Daoy (cell line): Measurements from ENCODE around the gene CDNF. TPM values are rescaled to one million over a fixed set of nuclear protein-coding genes. Genes with fewer than 3 reads are reported as not detected.
"Not testable (repeated sequence)": the region's sequence is repeated elsewhere in the genome, so short reads cannot be mapped to it uniquely, and the experiment has no call there.

Experiments
- DNase-seq: peaks from one replicate; pipeline ENCODE4 v3.0.0-alpha.2; 2015; ENCODE audit warnings: low read depth
- total RNA-seq: library from RNA; depleted of rRNA; stranded (reverse); fragments of >200 nt; shearing (Covaris generic); gene quantifications from 2 replicates; pipeline ENCODE4 v1.2.3, GENCODE V29; 2014; rRNA removed

CDNF gene
- not detected in 2 replicates for total RNA-seq

DNA sequence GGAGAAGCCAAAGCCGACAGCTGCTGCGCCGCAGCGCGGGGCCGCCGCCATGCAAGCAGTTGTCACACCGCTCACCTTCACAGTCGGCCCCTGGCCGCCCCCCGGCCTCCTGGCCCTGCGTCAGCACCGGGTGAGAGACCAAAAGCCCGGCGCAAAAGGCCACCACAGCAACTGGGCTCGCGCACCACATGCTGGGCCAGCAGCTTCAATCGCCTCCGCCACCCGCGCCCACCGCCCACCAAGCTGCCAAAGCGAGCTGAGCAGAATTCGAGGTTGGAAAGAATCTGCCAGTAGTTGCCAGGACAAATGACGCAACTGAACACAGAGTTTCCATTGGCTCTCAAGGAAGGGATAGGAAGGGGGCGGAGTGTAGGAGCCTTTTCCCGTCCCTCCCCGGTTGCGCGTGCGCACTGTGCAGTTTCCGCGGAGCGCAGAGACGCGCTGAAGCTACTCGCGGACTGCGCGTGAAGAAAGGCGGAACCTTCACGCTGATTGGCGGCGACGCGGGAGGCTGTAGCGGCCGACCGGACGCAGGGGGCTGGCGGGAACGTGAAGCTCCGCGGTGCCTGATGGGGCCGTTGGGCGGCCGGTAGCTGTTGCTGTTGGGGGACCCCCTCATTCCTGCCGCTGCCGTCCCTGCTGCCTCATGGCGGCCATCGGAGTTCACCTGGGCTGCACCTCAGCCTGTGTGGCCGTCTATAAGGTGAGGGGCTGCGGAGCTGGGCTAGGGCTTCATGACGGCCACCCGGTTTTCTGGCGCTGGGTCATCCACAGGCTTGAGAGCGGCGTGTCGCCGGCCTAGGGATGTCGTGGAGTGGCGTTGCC is at the start of gene CDNF, which contains the start of the genes HSPA14 and MSANTD7:
TSS of gene CDNF (minus strand) at position 281 of the 825 bp plus-strand sequence. CDS start at position 190, 91 bp downstream.
TSS of gene HSPA14 (plus strand) at position 550 of the 825 bp plus-strand sequence. CDS start at position 647, 97 bp downstream.
TSS of gene MSANTD7 (plus strand) at position 550 of the 825 bp plus-strand sequence. CDS start 3,979 bp downstream, outside the sequence.
- DNase-seq = peak; percentile 99

- no peak for DNase-seq
Observed at GRCh38 chr10:14884082-14884481, 46.2 kb upstream of the CDNF start.

DNA sequence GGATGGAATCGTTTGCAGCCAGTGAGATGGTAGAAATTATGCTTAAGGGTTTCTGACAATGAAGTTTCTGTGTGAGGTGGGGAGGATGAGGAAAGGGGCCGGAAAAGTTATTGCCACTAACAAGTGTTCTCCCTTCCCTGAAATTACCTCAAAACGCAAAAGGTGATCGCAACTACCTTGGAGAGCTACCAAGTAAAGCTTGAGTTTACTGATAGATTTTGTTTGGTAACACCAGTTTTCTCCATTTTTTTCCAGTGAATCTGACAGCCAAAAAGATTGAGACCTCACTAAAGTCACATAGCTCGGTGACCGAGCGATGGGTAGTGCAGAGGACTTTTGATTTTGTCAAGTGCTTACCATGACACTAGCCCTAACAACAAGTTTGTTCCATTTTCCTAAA is 42.4 kb upstream of the CDNF start:
- no peak for DNase-seq

DNA sequence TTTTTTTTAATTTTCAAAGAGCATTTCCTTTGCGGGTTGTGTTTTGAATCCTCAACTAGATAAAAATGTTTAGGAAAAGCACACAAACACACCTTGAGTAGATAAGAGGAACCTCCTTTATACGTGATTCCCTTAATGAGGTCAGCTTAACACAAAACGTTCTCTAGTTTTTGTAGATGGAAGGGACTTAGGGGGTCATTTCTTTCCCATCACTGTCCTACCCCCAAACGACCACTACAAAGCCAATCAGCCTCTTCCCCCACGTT is 42.0 kb upstream of the CDNF start:
- no peak for DNase-seq

- DNase-seq = peak; percentile 27
Observed at GRCh38 chr10:14879124-14879927, 41.5 kb upstream of the CDNF start.

- DNase-seq = peak; percentile 96
Observed at GRCh38 chr10:14878266-14879123, 40.7 kb upstream of the CDNF start, which contains the start of gene SUV39H2. TSS of gene SUV39H2 (plus strand) at chr10:14878866. CDS start at chr10:14878889, 23 bp downstream.

GRCh38 chr10:14876764-14877163 is 38.9 kb upstream of the CDNF start:
- DNase-seq = no peak

- DNase-seq = no peak
Observed at GRCh38 chr10:14875941-14876340, 38.1 kb upstream of the CDNF start.

GRCh38 chr10:14873090-14873760 is 35.4 kb upstream of the CDNF start:
- DNase-seq = peak; percentile 14

DNA sequence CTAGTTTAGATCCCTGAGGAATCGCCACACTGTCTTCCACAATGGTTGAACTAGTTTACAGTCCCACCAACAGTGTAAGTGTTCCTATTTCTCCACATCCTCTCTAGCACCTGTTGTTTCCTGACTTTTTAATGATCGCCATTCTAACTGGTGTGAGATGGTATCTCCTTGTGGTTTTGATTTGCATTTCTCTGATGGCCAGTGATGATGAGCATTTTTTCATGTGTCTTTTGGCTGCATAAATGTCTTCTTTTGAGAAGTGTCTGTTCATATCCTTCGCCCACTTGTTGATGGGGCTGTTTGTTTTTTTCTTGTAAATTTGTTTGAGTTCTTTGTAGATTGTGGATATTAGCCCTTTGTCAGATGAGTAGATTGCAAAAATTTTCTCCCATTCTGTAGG is 27.0 kb upstream of the CDNF start:
- not testable (repeated sequence) for DNase-seq

- not testable (repeated sequence) for DNase-seq
Observed at GRCh38 chr10:14864466-14864865, 26.6 kb upstream of the CDNF start.

GRCh38 chr10:14860791-14861190 is 23.0 kb upstream of the CDNF start:
- no peak for DNase-seq

DNA sequence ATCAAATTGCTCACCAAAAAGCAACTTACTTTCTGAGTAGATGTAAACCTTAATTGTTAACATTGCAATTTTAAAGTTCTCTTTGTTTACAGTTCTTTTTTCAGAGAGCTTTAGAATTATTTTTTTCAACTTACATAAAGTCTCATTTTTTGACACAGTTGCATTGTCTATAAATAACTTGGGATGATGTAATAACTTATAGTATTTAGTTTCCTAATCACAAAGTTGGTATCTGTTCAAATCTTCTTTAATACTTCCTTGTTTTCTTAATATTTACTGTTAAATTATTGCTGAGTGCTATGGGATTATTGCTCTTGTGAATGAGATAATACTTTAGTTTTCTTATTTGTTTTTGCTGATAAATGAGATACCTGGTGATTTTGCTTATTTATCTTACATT is 21.9 kb upstream of the CDNF start:
- DNase-seq = no peak

DNA sequence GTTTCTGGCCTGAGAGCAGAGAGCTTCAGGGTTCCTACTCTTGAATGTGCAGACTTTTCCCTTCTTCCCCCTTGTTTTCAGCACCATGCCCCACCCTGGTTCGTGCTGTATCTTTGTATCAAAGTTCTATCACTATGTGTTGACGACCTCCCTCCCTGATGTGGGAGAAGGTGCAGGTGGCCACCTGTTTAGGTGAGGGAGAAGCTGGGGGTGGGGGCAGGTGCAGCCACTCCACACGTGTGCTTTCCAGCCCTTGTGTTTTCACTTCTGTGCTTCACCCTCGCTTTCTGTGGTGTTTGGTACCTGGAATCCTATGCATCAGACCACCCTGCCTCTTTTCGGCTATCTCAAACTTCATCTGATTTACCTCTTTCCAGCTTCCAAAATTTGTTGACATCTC is 21.2 kb upstream of the CDNF start:
- DNase-seq = no peak

- DNase-seq = no peak
Observed at GRCh38 chr10:14858338-14858960, 20.6 kb upstream of the CDNF start.

GRCh38 chr10:14855453-14855852 is 17.6 kb upstream of the CDNF start:
- no peak for DNase-seq

- DNase-seq = no peak
Observed at GRCh38 chr10:14852236-14852635, 14.4 kb upstream of the CDNF start.

- DNase-seq = no peak
Observed at GRCh38 chr10:14844948-14845347, 7.1 kb upstream of the CDNF start.

- no peak for DNase-seq
Observed at GRCh38 chr10:14843327-14843988, 5.6 kb upstream of the CDNF start.

DNA sequence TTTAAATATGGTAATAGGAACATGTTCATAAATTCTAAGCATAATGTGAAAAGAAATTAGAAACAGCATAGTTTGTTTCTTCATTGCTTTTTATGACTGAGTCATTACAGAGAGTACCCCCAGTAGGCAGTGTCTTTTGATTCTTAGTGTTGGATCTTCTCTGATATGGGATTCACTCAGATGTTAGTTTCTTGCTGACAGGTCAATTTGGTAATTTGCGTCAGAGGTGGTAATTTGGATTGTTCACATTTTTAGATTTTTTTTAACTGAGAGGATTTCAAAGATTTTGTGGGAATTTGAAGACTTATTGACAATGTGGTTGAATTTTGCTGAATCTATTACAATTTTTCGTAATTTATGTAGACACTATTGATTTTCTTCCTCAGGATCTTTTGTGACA is 2.3 kb upstream of the CDNF start:
- DNase-seq = no peak
